T-helper 2 cell (primary cell): Measurements from ENCODE around the gene SLC6A9.
A peak's percentile ranks its signal among the peaks of the same experiment; 100 is the strongest.

Experiments used
- DNase-seq, 5 experiments: peaks; one replicate each; pipeline versions ENCODE4 v3.0.0 to v3.0.0-alpha.2; 2012 to 2022

The SLC6A9 gene

DNA sequence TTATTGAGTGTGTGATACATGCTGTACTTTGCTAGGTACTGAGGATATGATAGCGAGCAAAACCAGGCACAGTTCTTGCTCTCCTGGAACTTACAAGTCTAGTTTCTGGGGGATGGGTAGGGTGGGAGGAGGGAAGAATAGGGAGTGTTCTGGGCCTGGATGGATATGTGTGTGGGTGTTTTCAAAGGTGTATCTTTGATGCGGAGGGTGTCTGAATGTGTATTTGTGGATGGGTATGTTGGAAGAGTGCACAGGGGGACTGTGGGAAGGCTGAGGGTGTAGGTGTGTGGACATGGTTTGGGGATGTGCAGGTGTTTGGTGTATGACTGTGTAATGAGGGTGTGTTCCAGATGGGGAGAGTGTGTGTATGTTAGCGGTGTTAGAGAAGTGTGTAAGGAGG is 65.9 kb downstream of the SLC6A9 start:
- DNase-seq: no peak

DNA sequence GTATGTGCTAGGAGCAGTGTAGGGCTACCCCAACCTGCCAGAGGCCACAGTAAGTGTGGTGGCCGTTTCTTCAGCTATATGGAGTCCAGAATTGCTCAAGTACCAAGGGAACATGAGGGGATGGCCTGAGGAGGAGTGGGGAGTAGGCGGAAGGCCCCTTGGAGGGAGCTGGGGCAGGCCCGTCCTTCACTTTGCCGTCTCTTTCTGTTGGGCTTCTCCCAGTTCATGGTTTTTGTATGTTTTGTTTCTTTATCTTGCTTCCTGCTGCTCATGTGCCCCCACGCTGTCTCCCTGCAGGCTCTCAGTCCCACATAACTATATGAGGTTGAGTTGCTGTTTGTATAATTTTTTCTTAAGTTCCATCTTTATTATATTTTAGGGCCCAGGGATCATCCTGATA is 67.4 kb downstream of the SLC6A9 start:
- no peak for DNase-seq

DNA sequence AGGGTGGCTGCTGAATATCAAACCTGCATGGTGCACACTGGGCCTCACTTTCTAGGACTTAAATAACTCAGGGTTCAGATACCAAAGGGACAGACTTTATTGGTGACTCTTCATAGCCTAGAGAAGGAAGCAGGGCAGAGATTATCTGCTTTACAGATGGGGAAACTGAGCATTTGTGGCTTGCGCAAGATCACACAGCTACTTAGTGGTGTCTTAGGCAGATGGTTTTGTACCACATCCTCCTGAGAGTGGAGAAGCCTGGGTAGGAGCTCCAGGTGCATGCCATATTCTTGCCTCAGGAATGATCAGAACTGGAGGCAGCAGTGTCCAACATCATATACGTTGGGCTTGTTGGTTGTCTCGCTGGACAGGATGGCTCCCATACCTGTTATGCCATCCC is 68.3 kb downstream of the SLC6A9 start:
- DNase-seq: no peak

DNA sequence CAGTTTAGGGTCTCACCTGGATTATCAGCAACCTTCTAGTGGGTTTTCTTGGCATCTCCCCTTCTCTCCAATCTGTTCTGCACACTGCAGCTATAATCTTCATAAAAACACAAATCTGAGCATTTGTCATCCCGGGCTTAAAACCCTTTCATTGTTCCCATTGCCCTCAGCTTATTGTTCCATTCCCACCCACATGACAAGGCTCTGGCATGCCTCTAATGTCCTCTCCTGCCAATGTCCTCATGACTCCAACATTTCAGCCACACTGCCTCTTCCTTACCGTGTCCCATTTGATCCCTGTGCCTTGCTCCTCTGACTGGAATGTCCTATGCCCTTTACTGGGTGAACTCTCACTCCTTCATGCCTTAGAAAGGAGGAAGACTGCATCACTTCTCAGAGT is 68.9 kb downstream of the SLC6A9 start:
- DNase-seq: no peak

DNA sequence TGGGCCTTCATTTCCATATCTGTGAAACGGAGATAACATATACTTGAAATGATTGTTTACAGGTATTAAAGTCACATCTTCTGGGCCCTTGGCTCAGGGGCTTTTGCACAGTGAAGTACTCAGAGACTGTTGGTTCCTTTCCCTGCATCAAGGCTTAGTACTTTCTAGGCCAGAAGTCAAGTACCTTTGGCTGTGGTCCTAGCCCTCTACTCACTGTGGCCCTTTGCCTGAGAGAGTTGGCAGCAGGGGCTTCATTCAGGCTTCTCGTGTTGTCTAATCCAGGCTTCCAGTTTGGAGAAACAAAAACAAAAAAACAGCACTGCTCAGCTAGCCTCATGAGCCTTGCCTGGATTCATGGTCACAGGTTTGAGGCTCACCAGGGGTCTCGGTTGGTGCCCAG is 69.6 kb downstream of the SLC6A9 start:
- no peak for DNase-seq

DNA sequence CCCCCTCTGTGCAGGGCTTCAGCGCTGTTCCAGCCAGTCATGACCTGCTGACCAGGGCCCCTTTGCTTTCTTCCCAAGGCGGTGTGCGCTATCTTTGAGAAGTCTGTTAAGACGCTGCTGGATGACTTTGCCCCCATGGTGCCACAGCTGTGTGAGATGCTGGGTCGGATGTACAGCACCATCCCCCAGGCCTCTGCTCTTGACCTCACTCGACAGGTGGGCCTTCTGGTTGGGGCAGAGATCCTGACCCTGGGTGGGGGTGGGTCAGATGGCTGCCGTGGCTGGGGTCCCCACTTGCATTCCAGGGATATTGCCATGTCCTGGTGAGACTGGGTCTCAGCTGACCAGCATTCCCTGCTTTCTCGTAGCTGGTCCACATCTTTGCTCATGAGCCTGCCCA is 70.5 kb downstream of the SLC6A9 start:
- DNase-seq: no peak

DNA sequence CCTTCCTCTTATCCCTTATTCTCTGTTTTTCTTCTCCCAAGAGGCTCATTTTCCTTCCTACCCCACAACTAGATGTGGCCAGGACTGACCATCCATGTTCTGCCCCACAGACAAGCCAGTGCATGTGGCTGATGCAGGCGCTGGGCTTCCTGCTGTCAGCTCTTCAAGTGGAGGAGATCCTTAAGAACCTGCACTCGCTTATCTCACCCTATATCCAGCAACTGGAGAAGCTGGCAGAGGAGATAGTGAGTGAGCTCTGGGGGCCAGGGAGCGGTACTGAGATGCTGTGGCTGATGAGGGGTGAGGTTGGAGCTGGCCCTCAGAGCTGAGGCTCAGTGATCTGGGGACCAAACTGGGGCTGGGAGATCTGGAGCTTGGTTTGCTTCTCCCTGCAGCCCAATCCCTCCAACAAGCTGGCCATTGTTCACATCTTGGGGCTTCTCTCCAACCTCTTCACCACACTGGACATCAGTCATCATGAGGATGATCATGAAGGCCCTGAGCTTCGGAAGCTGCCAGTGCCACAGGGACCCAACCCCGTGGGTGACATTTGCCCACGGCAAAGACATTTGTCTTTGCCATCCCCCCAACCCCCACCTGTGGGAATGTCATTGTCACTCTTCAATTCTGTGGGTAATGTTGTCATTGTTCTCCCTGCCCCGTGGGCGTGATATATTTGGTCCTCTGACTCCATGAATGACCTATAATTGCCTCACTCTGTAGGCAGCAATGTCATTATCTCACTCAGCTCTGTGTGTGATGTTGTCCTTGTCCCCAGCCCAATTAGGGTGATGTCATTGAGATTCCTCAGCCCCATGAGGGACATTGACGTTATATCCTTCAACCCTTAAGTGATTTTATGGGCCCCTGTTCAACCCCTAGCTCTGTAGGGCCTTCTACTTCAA is 72.7 kb downstream of the SLC6A9 start:
- DNase-seq: no peak

DNA sequence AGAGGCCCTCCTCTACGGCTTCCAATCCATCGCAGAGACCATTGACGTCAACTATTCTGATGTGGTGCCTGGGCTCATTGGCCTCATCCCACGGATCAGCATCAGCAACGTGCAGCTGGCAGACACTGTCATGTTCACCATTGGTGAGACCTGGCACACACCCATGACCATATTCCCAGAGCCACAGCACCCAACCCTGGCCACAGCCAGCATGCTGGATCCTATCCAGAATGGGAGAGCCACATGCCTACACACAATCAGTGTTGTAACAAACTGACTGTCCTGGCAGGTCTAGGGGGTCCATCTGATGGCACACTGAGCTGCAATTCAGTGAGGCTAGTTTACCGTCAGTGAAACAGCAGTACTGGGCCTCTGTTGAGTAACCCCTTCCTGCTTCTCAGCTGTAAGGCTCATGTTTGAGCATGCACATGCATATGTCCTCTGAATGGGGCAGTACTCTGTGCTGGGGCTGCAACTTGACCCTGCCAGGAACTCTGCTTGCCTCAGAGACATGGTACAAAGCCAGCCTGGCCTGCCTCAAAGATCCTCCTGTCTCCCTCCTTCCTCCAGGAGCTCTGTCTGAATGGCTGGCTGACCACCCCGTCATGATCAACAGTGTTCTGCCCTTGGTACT is 73.7 kb downstream of the SLC6A9 start:
- DNase-seq: no peak

DNA sequence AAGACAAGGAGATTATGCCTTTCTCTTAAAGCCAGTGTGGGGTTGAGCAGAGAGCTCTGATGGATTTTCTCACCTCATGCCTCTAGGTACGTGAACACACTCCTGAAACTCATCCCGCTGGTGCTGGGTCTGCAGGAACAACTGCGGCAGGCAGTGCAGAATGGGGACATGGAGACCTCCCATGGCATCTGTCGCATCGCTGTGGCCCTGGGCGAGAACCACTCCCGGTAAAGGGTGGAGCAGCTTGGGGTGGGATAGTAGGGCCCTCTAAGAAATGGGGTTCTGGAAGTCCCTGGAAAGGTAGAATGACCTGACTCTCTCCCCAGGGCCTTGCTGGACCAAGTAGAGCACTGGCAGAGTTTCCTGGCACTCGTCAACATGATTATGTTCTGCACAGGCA is 75.0 kb downstream of the SLC6A9 start:
- no peak for DNase-seq

DNA sequence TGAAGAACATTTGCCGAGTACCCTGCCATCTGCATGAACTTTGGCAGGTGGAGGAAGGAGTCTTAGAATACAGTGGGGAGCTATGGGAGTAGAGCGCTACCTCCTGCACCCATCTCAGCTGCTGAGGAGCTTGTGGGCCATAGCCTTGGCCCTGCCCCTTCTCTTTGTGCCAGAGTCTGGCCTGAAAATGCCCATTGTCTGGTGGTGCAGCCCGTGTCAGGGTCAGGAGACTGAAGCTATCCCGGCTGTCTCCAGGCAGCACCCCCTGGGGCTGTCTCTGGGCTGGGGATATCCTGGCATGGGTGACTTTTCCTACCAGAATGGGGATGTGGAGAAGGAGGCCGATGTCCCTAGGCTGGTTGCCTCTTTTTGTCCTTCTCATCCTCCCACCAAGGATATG is 77.2 kb downstream of the SLC6A9 start:
- no peak for DNase-seq

DNA sequence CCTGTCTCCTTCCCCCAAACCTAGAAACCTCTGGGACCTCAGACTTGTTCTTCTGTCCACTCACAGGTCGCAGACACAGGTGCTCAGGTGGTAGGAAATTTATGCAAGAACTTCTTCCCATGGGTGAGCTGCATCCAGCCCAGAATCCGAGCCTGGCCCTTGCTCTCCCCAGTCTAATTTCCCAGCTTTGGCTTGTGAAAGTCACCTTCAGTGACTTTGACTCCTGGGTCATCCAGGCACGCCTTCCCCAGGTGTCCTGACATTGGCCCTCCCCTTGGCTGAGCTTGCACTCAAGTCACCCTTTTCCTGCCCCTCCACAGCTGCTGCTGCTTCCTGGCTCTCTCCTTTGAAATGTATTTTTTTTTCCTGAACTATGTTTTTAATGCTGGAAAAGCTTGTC is 77.9 kb downstream of the SLC6A9 start:
- DNase-seq: no peak

DNA sequence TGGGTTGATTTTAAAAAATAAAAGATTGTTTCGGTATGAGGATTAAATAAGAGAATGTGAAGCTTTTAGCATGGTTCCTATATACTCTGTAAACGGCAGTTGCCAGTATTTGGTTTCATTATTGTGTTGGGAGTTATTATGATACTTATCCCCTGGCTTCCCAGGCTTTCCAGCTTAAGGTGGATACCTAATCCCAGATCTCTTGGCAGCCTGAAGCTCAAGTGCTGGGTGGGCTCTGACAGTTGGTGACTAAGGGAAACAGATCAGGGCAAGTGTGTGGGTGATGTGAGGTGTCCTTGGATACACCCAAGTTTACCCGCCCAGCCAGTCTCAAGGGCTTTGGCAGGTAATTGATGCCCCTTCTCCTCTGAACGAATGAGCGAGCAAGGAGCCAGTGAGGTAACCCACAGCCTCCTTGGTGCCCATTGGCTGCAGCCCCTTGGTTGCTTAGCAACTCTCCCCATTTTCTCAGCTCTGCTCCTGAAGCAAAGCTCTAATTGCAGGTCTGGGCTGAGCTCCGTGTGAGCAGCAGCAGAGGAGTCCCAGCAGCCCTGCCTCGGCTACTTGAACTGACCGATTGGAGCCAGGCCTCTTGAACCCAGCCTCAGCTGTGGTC is 78.4 kb downstream of the SLC6A9 start:
- DNase-seq: no peak

DNA sequence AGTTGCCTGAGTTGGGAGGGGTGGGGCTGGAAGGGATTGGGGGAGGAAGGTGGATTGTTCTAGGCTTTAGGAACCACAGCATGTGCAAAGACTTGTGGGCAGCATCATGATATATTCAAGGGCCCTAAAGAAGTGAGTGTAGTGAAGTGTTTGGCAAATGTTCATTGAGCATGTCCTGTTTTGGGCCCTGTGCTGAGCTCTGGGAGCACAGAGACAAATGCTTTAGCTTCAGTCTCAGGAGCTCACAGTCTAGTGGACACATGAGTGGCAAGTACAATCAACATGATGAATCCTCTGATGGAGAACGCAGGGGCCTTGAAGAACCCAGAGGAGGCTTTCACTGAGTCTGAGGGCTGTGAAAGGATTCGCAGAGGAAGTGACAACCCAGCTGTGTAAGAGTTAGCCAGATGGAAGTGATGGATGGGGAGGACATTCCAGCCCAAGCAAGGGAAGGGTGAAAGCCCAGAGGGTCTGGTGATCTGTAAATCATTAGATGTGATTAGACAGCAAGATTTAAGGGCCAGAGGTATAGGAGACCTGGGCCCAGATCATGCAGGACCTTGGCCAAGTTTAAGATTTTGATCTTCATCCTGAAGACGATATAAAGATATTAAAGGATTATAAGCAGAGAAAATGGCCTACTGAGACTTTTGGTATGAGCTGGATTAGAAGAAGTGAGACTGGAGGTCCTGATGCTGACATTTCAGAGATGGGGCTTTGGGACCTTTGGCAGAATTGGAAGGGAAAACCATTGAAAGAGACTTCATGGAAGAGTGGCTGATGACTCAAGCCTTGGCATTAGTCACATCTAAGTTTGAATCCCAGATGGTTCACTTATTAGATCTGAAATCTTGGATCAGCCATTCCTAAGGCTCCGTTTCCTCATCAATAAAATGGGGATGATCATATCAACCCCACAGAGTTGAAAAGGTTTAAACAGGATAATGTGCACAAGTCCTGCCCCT is 80.0 kb downstream of the SLC6A9 start:
- no peak for DNase-seq

DNA sequence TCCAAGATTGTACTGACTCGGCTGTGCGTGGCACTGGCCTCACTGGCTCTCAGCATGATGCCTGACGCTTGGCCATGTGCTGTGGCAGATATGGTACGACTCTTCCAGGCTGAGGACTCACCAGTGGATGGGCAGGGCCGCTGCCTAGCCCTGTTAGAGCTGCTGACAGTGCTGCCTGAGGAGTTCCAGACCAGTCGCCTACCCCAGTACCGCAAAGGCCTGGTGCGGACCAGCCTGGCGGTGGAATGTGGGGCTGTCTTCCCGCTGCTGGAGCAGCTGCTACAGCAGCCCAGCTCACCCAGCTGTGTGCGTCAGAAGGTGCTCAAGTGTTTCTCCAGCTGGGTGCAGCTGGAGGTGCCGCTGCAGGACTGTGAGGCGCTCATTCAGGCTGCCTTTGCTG is 81.6 kb downstream of the SLC6A9 start:
- DNase-seq: no peak

DNA sequence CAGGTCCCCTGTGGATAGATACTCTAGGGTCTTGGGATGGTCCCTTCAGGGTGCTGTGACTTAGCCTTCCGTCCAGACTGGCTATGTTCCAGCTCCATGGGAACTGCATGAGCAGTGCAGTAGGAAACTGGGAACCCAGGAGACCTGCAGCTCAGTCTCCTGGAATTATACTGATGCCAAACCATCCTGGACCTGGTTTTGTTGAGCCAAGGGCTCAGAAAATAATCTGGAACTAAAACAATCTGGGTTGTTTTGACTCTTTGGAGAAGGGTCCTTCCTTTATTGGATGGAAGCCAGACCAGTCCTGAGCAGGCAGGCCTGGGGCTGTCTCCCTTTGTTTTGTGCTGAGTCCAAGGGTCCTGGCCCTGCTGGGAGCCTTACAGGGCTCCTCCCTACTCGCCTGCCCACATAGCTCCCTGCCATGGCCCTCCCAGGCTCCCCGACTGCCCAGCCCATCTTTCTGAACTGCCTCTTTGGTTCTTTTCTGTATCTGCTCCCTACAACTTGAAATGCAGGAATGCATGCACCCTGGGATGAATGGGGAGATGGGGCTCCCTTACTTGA is 83.3 kb downstream of the SLC6A9 start:
- no peak for DNase-seq

DNA sequence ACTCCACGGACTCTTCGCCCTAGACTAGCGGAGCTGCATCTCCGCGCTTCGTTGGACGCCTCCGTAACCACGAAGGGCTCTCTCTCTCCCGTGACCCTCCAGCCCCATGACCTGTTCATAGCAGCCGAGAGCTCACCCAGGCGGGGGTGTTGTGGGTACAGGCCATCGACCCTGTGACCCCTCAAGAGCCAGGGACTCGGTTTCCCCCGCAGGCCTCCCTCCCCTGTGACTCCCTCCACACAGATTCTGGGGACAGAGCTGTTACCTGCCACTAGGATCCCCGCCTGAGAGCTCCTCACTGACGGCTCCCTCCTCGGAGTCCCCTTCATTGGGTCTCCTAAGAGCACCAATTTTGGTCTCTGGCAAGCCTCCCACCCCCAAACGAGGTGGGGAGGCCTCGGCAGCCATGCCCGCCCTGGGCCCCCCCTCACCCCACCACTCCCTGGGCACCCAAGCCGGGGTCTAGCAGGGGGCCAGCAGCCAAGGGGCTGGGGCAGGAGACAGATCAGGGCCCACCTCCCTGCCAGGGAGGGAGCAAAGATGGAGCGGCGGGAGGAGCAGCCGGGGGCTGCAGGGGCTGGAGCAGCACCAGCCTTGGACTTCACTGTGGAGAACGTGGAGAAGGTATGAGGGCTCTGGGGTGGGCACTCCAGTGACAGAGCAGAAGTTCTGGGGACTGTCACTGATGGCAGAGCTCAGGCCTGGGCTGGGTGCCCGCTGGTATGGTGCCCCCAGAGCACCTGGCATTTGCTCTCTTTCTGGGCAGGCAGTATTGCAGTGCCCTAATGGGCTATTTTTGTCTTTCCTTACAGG is 84.0 kb downstream of the SLC6A9 start:
- DNase-seq: peak in 1 of 5 experiments; percentile 38
